ENCODE data around the gene TFAP2D.

DNA sequence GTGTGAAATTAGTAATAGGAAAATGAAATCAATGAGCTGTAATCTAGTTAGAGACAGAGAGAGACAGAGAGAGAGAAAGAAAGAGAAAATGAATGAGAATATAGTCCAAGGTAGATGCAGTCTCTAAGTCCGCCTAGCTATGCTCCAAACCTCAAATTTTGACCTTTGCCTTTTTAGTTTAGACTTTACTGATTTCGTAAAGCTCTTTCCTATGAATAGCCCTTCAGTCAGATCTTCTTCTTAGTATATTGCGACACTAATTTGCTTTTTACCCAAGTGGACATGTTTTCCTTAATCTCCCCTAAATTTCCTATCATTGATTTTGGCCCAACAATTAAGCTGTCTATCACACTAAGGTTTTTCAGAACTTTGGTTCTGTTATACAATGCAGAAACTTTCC lies 49.5 kb downstream of the TFAP2D start:
- no peak for TF ChIP-seq EZH2phosphoT487 (IDR thresholded peaks at IDR 0.05; ENCODE audit: borderline replicate concordance, low read depth, low read length)
- TF ChIP-seq, protein P1, sequence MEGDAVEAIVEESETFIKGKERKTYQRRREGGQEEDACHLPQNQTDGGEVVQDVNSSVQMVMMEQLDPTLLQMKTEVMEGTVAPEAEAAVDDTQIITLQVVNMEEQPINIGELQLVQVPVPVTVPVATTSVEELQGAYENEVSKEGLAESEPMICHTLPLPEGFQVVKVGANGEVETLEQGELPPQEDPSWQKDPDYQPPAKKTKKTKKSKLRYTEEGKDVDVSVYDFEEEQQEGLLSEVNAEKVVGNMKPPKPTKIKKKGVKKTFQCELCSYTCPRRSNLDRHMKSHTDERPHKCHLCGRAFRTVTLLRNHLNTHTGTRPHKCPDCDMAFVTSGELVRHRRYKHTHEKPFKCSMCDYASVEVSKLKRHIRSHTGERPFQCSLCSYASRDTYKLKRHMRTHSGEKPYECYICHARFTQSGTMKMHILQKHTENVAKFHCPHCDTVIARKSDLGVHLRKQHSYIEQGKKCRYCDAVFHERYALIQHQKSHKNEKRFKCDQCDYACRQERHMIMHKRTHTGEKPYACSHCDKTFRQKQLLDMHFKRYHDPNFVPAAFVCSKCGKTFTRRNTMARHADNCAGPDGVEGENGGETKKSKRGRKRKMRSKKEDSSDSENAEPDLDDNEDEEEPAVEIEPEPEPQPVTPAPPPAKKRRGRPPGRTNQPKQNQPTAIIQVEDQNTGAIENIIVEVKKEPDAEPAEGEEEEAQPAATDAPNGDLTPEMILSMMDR (conservative IDR thresholded peaks at IDR 0.05; ENCODE audit: low read length) = no peak

Data from OCI-LY7 (cell line).